PC-9 (cell line): ENCODE results near the gene PLAAT4. TPM values are rescaled to one million over a fixed set of nuclear protein-coding genes. Genes with fewer than 3 reads are reported as not detected.

Source experiments
- BruUV-seq: library from RNA; stranded (reverse); fragments of 400-500 nt; replicated peaks from 2 replicates; lab custom pipeline; 2021; lab: Mats Ljungman, UMichigan
- CTCF ChIA-PET: fragments of 300-600 bp; sonication (Branson Sonifier 250); formaldehyde crosslinking; loops from one replicate; lab custom pipeline; 2022; ENCODE audit warnings: antibody characterized with exemption; lab: Charles Lee
- POLR2A ChIA-PET: fragments of 300-600 bp; sonication (Branson Sonifier 250); formaldehyde crosslinking; loops from one replicate; lab custom pipeline; 2022; ENCODE audit warnings: antibody characterized with exemption; ENCODE audit not compliant: unreplicated experiment; lab: Charles Lee
- DNase-seq, 2 experiments: peaks; one replicate each; pipeline versions ENCODE4 v3.0.0 to v3.0.0-alpha.2; 2015 to 2022; ENCODE audit warnings: mixed read lengths in 1 of 2
- H2AFZ ChIP-seq: fragments of 200-600 bp; sonication (generic); 2 replicates; pipeline ENCODE4 v1.8.1; 2017; ENCODE audit warnings: antibody characterized with exemption
- H3F3A ChIP-seq: fragments of 200-600 bp; sonication (generic); 2 replicates; pipeline ENCODE4 v1.8.1; 2017; ENCODE audit warnings: antibody characterized with exemption, mild to moderate bottlenecking, low read depth; ENCODE audit not compliant: insufficient read depth
- H3K27ac ChIP-seq: fragments of 200-600 bp; sonication (generic); 2 replicates; pipeline ENCODE4 v1.6.1; 2016; ENCODE audit warnings: mixed run types
- H3K27me3 ChIP-seq: fragments of 200-600 bp; sonication (generic); 2 replicates; pipeline ENCODE4 v1.6.1; 2016; ENCODE audit warnings: low read depth, mixed run types; ENCODE audit not compliant: insufficient read depth
- H3K36me3 ChIP-seq: fragments of 200-600 bp; sonication (generic); 2 replicates; pipeline ENCODE4 v1.6.1; 2016; ENCODE audit warnings: low read depth, mixed run types
- H3K4me1 ChIP-seq: fragments of 200-600 bp; sonication (generic); replicated peaks from 2 replicates; pipeline ENCODE4 v1.6.1; 2016; ENCODE audit warnings: mixed run types; ENCODE audit not compliant: insufficient read depth
- H3K4me2 ChIP-seq: fragments of 200-600 bp; sonication (generic); 2 replicates; pipeline ENCODE4 v1.6.1; 2017; ENCODE audit warnings: mixed run types
- H3K4me3 ChIP-seq: fragments of 200-600 bp; sonication (generic); 2 replicates; pipeline ENCODE4 v1.6.1; 2016; ENCODE audit warnings: mixed run types
- H3K79me2 ChIP-seq: fragments of 200-600 bp; sonication (generic); 2 replicates; pipeline ENCODE4 v1.6.1; 2017; ENCODE audit warnings: low read depth, mixed run types
- H3K9me2 ChIP-seq: fragments of 200-600 bp; sonication (generic); 2 replicates; pipeline ENCODE4 v1.8.1; 2017; ENCODE audit warnings: mild to moderate bottlenecking; ENCODE audit not compliant: insufficient read depth
- H3K9me3 ChIP-seq: fragments of 200-600 bp; sonication (generic); 2 replicates; pipeline ENCODE4 v1.8.1; 2016; ENCODE audit warnings: low read depth; ENCODE audit not compliant: insufficient read depth
- H4K20me1 ChIP-seq: fragments of 200-600 bp; sonication (generic); 2 replicates; pipeline ENCODE4 v1.8.1; 2017; ENCODE audit not compliant: insufficient read depth
- CTCF ChIP-seq: fragments of 200-600 bp; sonication (generic); conservative IDR thresholded peaks from 2 replicates; pipeline ENCODE4 v1.6.1; 2017; ENCODE audit warnings: mixed run types, antibody characterized with exemption, mild to moderate bottlenecking, moderate library complexity
- EZH2 ChIP-seq: fragments of 200-600 bp; sonication (generic); IDR thresholded peaks from 2 replicates; pipeline ENCODE4 v1.8.0; 2017; ENCODE audit warnings: antibody characterized with exemption, low read depth
- intact Hi-C: fragments of 100-400 bp; cut with micrococcal nuclease; formaldehyde crosslinking; loops from one replicate; pipeline ENCODE4 v1.10.0; 2022; ENCODE audit not compliant: unreplicated experiment
- total RNA-seq: library from RNA; stranded (reverse); gene quantifications from 2 replicates; pipeline ENCODE4 v1.2.3, GENCODE V29; 2021

PLAAT4 gene
- total RNA-seq, 1 experiment from 2014 or later: 64.6 TPM

- Histone ChIP-seq H2AFZ (no peak overlapping the region), H3K9me2 (no peaks in the 10 kb centered on the region), H3K36me3 (no peaks in the 10 kb centered on the region), H4K20me1 (no peaks in the 10 kb centered on the region), H3K79me2 (no peaks in the 10 kb centered on the region), H3K27me3 (no peaks in the 10 kb centered on the region), H3K9me3 (no peaks in the 10 kb centered on the region; the same call in 1 of the 2 replicates), H3K4me1 (no peaks in the 10 kb centered on the region), H3F3A (no peaks in the 10 kb centered on the region), H3K4me3 (no peak overlapping the region), H3K27ac (no peak overlapping the region), H3K4me2 (no peak overlapping the region)
- TF ChIP-seq EZH2: no peak
- no peak for TF ChIP-seq CTCF
- no TSS peak for BruUV-seq
- intact Hi-C loops: no loop called here
- DNase-seq: no peak
- POLR2A ChIA-PET: no interaction called here
- CTCF ChIA-PET: no interaction called here
Observed at GRCh38 chr11:63492441-63492840, 44.2 kb upstream of the PLAAT4 start.

- H2AFZ ChIP-seq: no peak overlapping the region
- no peak for DNase-seq
- H3K27ac ChIP-seq: no peak overlapping the region
- ChIA-PET CTCF (no interaction called here), POLR2A (no interaction called here)
- no peaks in the 10 kb centered on the region for H3K4me1 ChIP-seq
- BruUV-seq: no TSS peak
- no peaks in the 10 kb centered on the region; the same call in 1 of the 2 replicates for H3K9me3 ChIP-seq
- no peaks in the 10 kb centered on the region for H3K27me3 ChIP-seq
- no peaks in the 10 kb centered on the region for H3K9me2 ChIP-seq
- H3K4me3 ChIP-seq: no peak overlapping the region
- H3K79me2 ChIP-seq: no peaks in the 10 kb centered on the region
- TF ChIP-seq CTCF: no peak
- no peaks in the 10 kb centered on the region for H3K36me3 ChIP-seq
- no peaks in the 10 kb centered on the region for H3F3A ChIP-seq
- H3K4me2 ChIP-seq: no peak overlapping the region
- no peaks in the 10 kb centered on the region for H4K20me1 ChIP-seq
- intact Hi-C loops: no loop called here
Observed at GRCh38 chr11:63493127-63493526, 43.5 kb upstream of the PLAAT4 start.

GRCh38 chr11:63494975-63495374 lies 41.6 kb upstream of the PLAAT4 start:
- Histone ChIP-seq H3K27ac (no peak overlapping the region), H3F3A (no peaks in the 10 kb centered on the region), H3K79me2 (no peaks in the 10 kb centered on the region), H3K27me3 (no peaks in the 10 kb centered on the region), H3K4me2 (no peak overlapping the region), H3K9me3 (peaks cover 11% of the 10 kb centered on the region), H3K36me3 (no peaks in the 10 kb centered on the region), H3K4me1 (no peaks in the 10 kb centered on the region), H3K4me3 (no peak overlapping the region), H4K20me1 (no peaks in the 10 kb centered on the region), H2AFZ (no peak overlapping the region), H3K9me2 (no peaks in the 10 kb centered on the region)
- POLR2A ChIA-PET: no interaction called here
- TF ChIP-seq EZH2 (no peak), CTCF (no peak)
- CTCF ChIA-PET: interaction anchor here (0.5 kb wide), 1 partner anchor 12 kb away, joined by 6 read pairs; no protein-coding TSS in a partner anchor
- DNase-seq: no peak
- BruUV-seq: no TSS peak
- intact Hi-C loops: no loop called here
